DND-41 (cell line): Measurements from ENCODE around the gene TIMM44.

ENCODE experiments used
- ATAC-seq: fragments of 200-7000 bp; cut with Tn5 transposase; 3 replicates; pipeline ENCODE4 v1.9.1; 2021; ENCODE audit warnings: low read depth; ENCODE audit not compliant: insufficient read depth
- DNase-seq: peaks from one replicate; pipeline ENCODE4 v3.0.0-alpha.2; 2020
- H2AFZ ChIP-seq: 2 replicates; pipeline ENCODE4 v1.6.0; 2012; ENCODE audit warnings: low read depth, low read length
- H3K27ac ChIP-seq: 2 replicates; pipeline ENCODE4 v1.5.1; 2012; ENCODE audit warnings: low read length, inconsistent platforms
- H3K27me3 ChIP-seq: fragments of 200-600 bp; sonication (generic); 2 replicates; pipeline ENCODE4 v1.6.0; 2012; ENCODE audit warnings: low read length, mild to moderate bottlenecking, inconsistent platforms; ENCODE audit not compliant: insufficient read depth, poor library complexity
- H3K36me3 ChIP-seq: 2 replicates; pipeline ENCODE4 v1.5.1; 2012; ENCODE audit warnings: low read length, inconsistent platforms; ENCODE audit not compliant: insufficient read depth
- H3K4me1 ChIP-seq: 2 replicates; pipeline ENCODE4 v1.5.1; 2012; ENCODE audit warnings: mild to moderate bottlenecking, low read length; ENCODE audit not compliant: insufficient read depth
- H3K4me2 ChIP-seq: 2 replicates; pipeline ENCODE4 v1.6.0; 2012; ENCODE audit warnings: mild to moderate bottlenecking, moderate library complexity, low read length, inconsistent platforms; ENCODE audit not compliant: insufficient read depth
- H3K4me3 ChIP-seq, 2 experiments: fragments of 200-600 bp in 1 of 2; shearing (Covaris generic) in 1 of 2; 2 replicates each; pipeline ENCODE4 v1.5.1; 2012 to 2016; ENCODE audit warnings: inconsistent platforms in 2 of 2, low read length in 2 of 2, mild to moderate bottlenecking in 2 of 2, low read depth in 1 of 2, moderate library complexity in 1 of 2
- H3K79me2 ChIP-seq: 2 replicates; pipeline ENCODE4 v1.6.0; 2012; ENCODE audit warnings: low read length, inconsistent platforms; ENCODE audit not compliant: insufficient read depth
- H3K9ac ChIP-seq: 2 replicates; pipeline ENCODE4 v1.6.0; 2012; ENCODE audit warnings: low read depth, mild to moderate bottlenecking, inconsistent platforms, low read length, moderate library complexity
- H3K9me3 ChIP-seq: 2 replicates; pipeline ENCODE4 v1.5.1; 2012; ENCODE audit warnings: low read length, moderate library complexity, mild to moderate bottlenecking, inconsistent platforms; ENCODE audit not compliant: insufficient read depth, severe bottlenecking
- H4K20me1 ChIP-seq: 2 replicates; pipeline ENCODE4 v1.6.0; 2012; ENCODE audit warnings: low read length; ENCODE audit not compliant: insufficient read depth
- EZH2 ChIP-seq: IDR thresholded peaks from 3 replicates; pipeline ENCODE4 v1.6.1; 2012; ENCODE audit warnings: borderline replicate concordance, low read depth, mild to moderate bottlenecking, moderate library complexity, low read length, inconsistent platforms; ENCODE audit not compliant: severe bottlenecking
- TF ChIP-seq, protein P1 (sequence below): IDR thresholded peaks from 2 replicates; pipeline ENCODE4 v1.5.1; 2012; ENCODE audit warnings: borderline replicate concordance, low read length, moderate library complexity, mild to moderate bottlenecking; ENCODE audit not compliant: poor library complexity, severe bottlenecking; ENCODE audit errors: extremely low read depth

TIMM44 gene

DNA sequence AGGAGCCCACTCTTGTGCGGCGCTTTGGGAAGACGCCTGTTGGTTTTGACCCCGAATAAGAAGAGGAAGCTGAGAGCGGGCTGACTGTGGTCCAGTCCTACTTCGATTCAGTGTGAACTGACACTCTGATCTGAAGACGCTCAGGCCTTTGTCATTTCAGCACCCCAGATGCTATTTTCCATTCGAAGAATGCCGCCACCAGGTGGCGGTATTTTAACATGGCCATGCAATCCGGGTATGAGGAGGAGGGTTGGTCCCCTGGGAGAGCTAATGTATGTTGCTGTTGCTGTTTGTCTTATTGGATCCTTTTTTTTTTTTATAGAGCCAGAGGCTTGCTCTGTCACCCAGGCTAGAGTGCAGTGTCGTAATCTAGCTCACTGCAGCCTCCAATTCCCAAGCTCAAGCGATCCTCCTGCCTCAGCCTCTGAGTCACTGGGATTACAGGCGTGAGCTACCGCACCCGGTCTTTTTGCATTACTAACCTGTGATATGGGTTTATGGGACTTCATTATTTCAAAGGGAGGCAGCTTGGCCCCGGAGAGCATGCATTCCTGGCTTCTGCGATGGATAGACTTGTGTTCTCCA, 803 bp upstream of the TIMM44 start:
- ATAC-seq (peak; percentile 41), DNase-seq (peak; percentile 91)
- Histone ChIP-seq H3K4me3 (peak overlapping the region; percentile 41 to 94; a peak in 3 of 4 replicates), H3K27me3 (no peaks in the 10 kb centered on the region), H3K36me3 (peaks cover 26% of the 10 kb centered on the region), H4K20me1 (peaks cover 21% of the 10 kb centered on the region), H3K27ac (peak overlapping the region; percentile 82), H2AFZ (peak overlapping the region; percentile 91), H3K79me2 (peaks cover 49% of the 10 kb centered on the region), H3K9ac (peak overlapping the region; percentile 67), H3K4me2 (peak overlapping the region; percentile 92), H3K4me1 (peaks cover 44% of the 10 kb centered on the region), H3K9me3 (no peaks in the 10 kb centered on the region)
- no peak for TF ChIP-seq EZH2
- TF ChIP-seq, protein P1, sequence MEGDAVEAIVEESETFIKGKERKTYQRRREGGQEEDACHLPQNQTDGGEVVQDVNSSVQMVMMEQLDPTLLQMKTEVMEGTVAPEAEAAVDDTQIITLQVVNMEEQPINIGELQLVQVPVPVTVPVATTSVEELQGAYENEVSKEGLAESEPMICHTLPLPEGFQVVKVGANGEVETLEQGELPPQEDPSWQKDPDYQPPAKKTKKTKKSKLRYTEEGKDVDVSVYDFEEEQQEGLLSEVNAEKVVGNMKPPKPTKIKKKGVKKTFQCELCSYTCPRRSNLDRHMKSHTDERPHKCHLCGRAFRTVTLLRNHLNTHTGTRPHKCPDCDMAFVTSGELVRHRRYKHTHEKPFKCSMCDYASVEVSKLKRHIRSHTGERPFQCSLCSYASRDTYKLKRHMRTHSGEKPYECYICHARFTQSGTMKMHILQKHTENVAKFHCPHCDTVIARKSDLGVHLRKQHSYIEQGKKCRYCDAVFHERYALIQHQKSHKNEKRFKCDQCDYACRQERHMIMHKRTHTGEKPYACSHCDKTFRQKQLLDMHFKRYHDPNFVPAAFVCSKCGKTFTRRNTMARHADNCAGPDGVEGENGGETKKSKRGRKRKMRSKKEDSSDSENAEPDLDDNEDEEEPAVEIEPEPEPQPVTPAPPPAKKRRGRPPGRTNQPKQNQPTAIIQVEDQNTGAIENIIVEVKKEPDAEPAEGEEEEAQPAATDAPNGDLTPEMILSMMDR = peak; percentile 89

DNA sequence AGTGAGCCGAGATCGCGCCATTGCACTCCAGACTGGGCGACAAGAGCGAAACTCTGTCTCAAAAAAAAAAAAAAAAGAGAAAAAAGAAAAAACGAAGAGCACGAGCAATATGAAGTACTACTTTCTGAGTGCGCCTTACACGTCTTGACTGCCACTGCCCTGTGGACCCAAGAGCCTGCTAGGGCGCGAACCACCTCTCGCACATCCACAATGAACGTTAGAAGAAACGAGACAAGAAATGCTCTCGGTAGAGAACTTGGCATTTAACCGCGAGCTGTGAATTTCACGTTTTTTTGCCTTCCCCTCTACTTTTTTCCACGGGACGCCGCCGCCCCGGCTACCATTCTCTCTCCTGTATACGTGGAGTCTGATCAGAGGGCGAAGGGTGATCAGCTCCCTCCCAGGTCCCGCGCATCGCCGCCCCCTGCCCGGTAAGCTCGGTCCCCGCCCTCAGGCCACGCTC, 454 bp downstream of the TIMM44 start:
- Histone ChIP-seq H3K4me1 (peaks cover 44% of the 10 kb centered on the region), H3K9ac (peak overlapping the region; percentile 96), H3K4me2 (peak overlapping the region; percentile 92), H3K4me3 (peak overlapping the region; percentile 94 to 97), H3K27me3 (no peaks in the 10 kb centered on the region), H3K79me2 (peaks cover 59% of the 10 kb centered on the region), H2AFZ (peak overlapping the region; percentile 88), H3K9me3 (no peaks in the 10 kb centered on the region), H3K36me3 (peaks cover 37% of the 10 kb centered on the region), H4K20me1 (peaks cover 24% of the 10 kb centered on the region), H3K27ac (peak overlapping the region; percentile 92)
- TF ChIP-seq, protein P1 = no peak
- TF ChIP-seq EZH2 = no peak
- DNase-seq = no peak
- peak; percentile 15; the same call in 1 of the 3 replicates for ATAC-seq

GRCh38 chr19:7941895-7942596, 1.4 kb downstream of the TIMM44 start:
- H3K79me2 ChIP-seq = peaks cover 64% of the 10 kb centered on the region
- no peaks in the 10 kb centered on the region for H3K27me3 ChIP-seq
- no peak for ATAC-seq
- peaks cover 44% of the 10 kb centered on the region for H3K4me1 ChIP-seq
- no peak for DNase-seq
- peak overlapping the region; percentile 94 to 97; a peak in 3 of 4 replicates for H3K4me3 ChIP-seq
- H3K4me2 ChIP-seq = peak overlapping the region; percentile 92
- H3K9ac ChIP-seq = peak overlapping the region; percentile 96
- H3K27ac ChIP-seq = peak overlapping the region; percentile 92
- TF ChIP-seq, protein P1 = no peak
- no peak for TF ChIP-seq EZH2
- H2AFZ ChIP-seq = no peak overlapping the region
- H3K9me3 ChIP-seq = no peaks in the 10 kb centered on the region
- H4K20me1 ChIP-seq = peaks cover 28% of the 10 kb centered on the region
- peaks cover 46% of the 10 kb centered on the region for H3K36me3 ChIP-seq
